Smooth muscle cell (in vitro differentiated cells): Measurements from ENCODE around the gene HOXC12. TPM values are rescaled to one million over a fixed set of nuclear protein-coding genes. Genes with fewer than 3 reads are reported as not detected.

Experiments used
- DNase-seq: peaks from one replicate; lab custom pipeline; 2025; ENCODE audit not compliant: unreplicated experiment; lab: John Stamatoyannopoulos, UW
- H2AFZ ChIP-seq: fragments of 200-600 bp; sonication (generic); 2 replicates; pipeline ENCODE4 v1.6.0; 2016; ENCODE audit warnings: antibody characterized with exemption, low read depth, mild to moderate bottlenecking
- H3F3A ChIP-seq: fragments of 200-600 bp; sonication (generic); 2 replicates; pipeline ENCODE4 v1.6.0; 2017; ENCODE audit warnings: antibody characterized with exemption, low read depth
- H3K27ac ChIP-seq: fragments of 200-600 bp; sonication (generic); 2 replicates; pipeline ENCODE4 v1.5.1; 2016; ENCODE audit warnings: low read depth, mild to moderate bottlenecking
- H3K27me3 ChIP-seq: fragments of 200-600 bp; sonication (generic); 2 replicates; pipeline ENCODE4 v1.6.1; 2016; ENCODE audit warnings: low read depth, mild to moderate bottlenecking
- H3K36me3 ChIP-seq: fragments of 200-600 bp; sonication (generic); 2 replicates; pipeline ENCODE4 v1.5.1; 2016; ENCODE audit warnings: low read depth
- H3K4me1 ChIP-seq: fragments of 200-600 bp; sonication (generic); 2 replicates; pipeline ENCODE4 v1.5.1; 2016; ENCODE audit warnings: low read depth
- H3K4me2 ChIP-seq: fragments of 200-600 bp; sonication (generic); 2 replicates; pipeline ENCODE4 v1.6.0; 2016; ENCODE audit warnings: mild to moderate bottlenecking
- H3K4me3 ChIP-seq: fragments of 200-600 bp; sonication (generic); 2 replicates; pipeline ENCODE4 v1.5.1; 2016; ENCODE audit warnings: mild to moderate bottlenecking
- H3K79me2 ChIP-seq: fragments of 200-600 bp; sonication (generic); 2 replicates; pipeline ENCODE4 v1.6.0; 2016; ENCODE audit warnings: low read depth, mild to moderate bottlenecking
- H3K9ac ChIP-seq: fragments of 200-600 bp; sonication (generic); 2 replicates; pipeline ENCODE4 v1.6.0; 2016; ENCODE audit warnings: low read depth
- H3K9me3 ChIP-seq: fragments of 200-600 bp; sonication (generic); replicated peaks from 2 replicates; pipeline ENCODE4 v1.5.1; 2016; ENCODE audit warnings: low read depth
- H4K20me1 ChIP-seq: fragments of 200-600 bp; sonication (generic); 2 replicates; pipeline ENCODE4 v1.6.0; 2016; ENCODE audit warnings: low read depth
- WGBS: methylation state at CpG from one replicate; pipeline ENCODE4 v1.1.7; 2016; ENCODE audit warnings: low lambda C conversion rate; 5-methylcytosine and 5-hydroxymethylcytosine counted together
- polyA plus RNA-seq: library from polyadenylated mRNA; unstranded; fragments of >200 nt; fragmentation: Nextera tagmentation; extraction: Ambion mirVana; gene quantifications from 2 replicates; pipeline ENCODE4 v1.2.1, GENCODE V29; 2016
- total RNA-seq: library from RNA; depleted of rRNA; stranded (reverse); fragments of >200 nt; gene quantifications from 2 replicates; pipeline ENCODE4 v1.2.3, GENCODE V29; 2014
- TF ChIP-seq, protein P1 (sequence below): fragments of 200-600 bp; sonication (generic); IDR thresholded peaks from 2 replicates; pipeline ENCODE4 v1.5.1; 2017; ENCODE audit warnings: borderline replicate concordance, mild to moderate bottlenecking, antibody characterized with exemption; ENCODE audit not compliant: insufficient read depth, poor library complexity, severe bottlenecking

HOXC12 gene
- total and polyA plus RNA-seq, 2 experiments from 2014 or later, result 0.32 TPM; not detected in 1

GRCh38 chr12:53948650-53949593 is 5.8 kb upstream of the HOXC12 start:
- no peak for DNase-seq
- 63% methylated on average over 9 of the region's 9 CpGs for WGBS
- Histone ChIP-seq H3K36me3 (no peaks in the 10 kb centered on the region), H3K4me2 (no peak overlapping the region), H2AFZ (no peak overlapping the region), H3F3A (peaks cover 4% of the 10 kb centered on the region), H3K27ac (no peak overlapping the region), H4K20me1 (no peaks in the 10 kb centered on the region), H3K27me3 (peaks cover 100% of the 10 kb centered on the region), H3K79me2 (no peaks in the 10 kb centered on the region), H3K9me3 (no peaks in the 10 kb centered on the region), H3K4me3 (no peak overlapping the region), H3K9ac (no peak overlapping the region), H3K4me1 (no peaks in the 10 kb centered on the region)
- TF ChIP-seq, protein P1, sequence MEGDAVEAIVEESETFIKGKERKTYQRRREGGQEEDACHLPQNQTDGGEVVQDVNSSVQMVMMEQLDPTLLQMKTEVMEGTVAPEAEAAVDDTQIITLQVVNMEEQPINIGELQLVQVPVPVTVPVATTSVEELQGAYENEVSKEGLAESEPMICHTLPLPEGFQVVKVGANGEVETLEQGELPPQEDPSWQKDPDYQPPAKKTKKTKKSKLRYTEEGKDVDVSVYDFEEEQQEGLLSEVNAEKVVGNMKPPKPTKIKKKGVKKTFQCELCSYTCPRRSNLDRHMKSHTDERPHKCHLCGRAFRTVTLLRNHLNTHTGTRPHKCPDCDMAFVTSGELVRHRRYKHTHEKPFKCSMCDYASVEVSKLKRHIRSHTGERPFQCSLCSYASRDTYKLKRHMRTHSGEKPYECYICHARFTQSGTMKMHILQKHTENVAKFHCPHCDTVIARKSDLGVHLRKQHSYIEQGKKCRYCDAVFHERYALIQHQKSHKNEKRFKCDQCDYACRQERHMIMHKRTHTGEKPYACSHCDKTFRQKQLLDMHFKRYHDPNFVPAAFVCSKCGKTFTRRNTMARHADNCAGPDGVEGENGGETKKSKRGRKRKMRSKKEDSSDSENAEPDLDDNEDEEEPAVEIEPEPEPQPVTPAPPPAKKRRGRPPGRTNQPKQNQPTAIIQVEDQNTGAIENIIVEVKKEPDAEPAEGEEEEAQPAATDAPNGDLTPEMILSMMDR, result no peak

DNA sequence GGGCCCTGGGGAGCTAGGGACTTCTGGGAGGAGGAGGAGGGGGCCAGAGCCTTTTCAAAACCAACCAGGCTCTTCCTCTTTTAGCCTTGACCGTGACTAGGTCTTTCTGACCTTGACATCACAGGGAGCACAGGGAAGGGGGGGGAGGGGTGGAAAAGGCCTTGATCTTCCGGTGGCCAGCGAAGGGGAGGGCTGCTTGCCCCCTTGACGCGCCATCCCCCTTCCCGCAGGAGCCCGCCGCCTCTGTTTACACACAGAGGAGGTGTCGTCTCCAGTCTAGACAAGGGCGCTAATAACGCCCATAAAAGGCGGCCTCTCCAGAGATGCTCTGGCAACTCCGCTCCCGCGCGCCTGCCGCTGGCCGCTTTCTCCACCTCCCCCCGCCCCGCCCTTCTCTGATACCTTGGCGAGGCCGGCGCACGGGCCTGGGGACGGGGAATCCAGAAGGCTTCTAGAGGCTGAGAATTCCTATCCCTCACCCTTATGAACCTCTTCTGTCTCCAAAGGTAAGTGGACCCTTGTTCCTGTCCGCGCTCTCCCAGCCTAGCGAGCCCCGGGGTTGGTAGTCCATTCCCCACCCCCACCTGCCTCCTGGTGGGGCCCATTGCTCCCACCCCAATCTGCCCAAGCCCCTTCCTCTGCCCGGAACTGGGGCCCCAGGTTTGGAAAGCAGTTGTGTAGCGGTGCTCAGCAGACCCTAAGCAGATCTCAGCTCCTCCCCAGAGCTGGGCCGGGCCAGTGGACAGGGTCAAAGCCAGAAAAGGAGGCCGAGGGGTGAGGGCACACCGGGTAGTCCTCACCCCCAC is 4.9 kb upstream of the HOXC12 start:
- no peaks in the 10 kb centered on the region for H3K9me3 ChIP-seq
- no peak overlapping the region for H3K9ac ChIP-seq
- H3K27me3 ChIP-seq, result peaks cover 100% of the 10 kb centered on the region
- H2AFZ ChIP-seq, result no peak overlapping the region
- no peaks in the 10 kb centered on the region for H3K36me3 ChIP-seq
- H3K79me2 ChIP-seq, result no peaks in the 10 kb centered on the region
- H3K4me1 ChIP-seq, result no peaks in the 10 kb centered on the region
- peaks cover 4% of the 10 kb centered on the region for H3F3A ChIP-seq
- H3K4me2 ChIP-seq, result no peak overlapping the region
- H3K27ac ChIP-seq, result no peak overlapping the region
- WGBS, result 9% methylated on average over 34 of the region's 34 CpGs
- H3K4me3 ChIP-seq, result no peak overlapping the region
- DNase-seq, result no peak
- no peaks in the 10 kb centered on the region for H4K20me1 ChIP-seq
- TF ChIP-seq, protein P1, result no peak

- Histone ChIP-seq H3K4me1 (no peaks in the 10 kb centered on the region), H4K20me1 (no peaks in the 10 kb centered on the region), H3K27me3 (peaks cover 100% of the 10 kb centered on the region), H3K36me3 (no peaks in the 10 kb centered on the region), H3K4me2 (no peak overlapping the region), H3K9me3 (no peaks in the 10 kb centered on the region), H3K79me2 (no peaks in the 10 kb centered on the region), H3K9ac (no peak overlapping the region), H3F3A (peaks cover 4% of the 10 kb centered on the region), H3K27ac (no peak overlapping the region), H2AFZ (no peak overlapping the region), H3K4me3 (no peak overlapping the region)
- TF ChIP-seq, protein P1, result no peak
- DNase-seq, result no peak
- 15% methylated on average over 10 of the region's 10 CpGs for WGBS
Measured at GRCh38 chr12:53950437-53950773, 4.3 kb upstream of the HOXC12 start.
